RCC 7860 (cell line): ENCODE measurements around the gene MYO1D.

Experiments used
- DNase-seq: peaks from one replicate; pipeline ENCODE4 v3.0.0-alpha.2; 2015; ENCODE audit warnings: low spot score
- FAIRE-seq: peaks from 2 replicates; lab custom pipeline; 2012; peaks lifted over from hg19 to GRCh38; lab: Jason Lieb, UNC

The MYO1D gene

DNA sequence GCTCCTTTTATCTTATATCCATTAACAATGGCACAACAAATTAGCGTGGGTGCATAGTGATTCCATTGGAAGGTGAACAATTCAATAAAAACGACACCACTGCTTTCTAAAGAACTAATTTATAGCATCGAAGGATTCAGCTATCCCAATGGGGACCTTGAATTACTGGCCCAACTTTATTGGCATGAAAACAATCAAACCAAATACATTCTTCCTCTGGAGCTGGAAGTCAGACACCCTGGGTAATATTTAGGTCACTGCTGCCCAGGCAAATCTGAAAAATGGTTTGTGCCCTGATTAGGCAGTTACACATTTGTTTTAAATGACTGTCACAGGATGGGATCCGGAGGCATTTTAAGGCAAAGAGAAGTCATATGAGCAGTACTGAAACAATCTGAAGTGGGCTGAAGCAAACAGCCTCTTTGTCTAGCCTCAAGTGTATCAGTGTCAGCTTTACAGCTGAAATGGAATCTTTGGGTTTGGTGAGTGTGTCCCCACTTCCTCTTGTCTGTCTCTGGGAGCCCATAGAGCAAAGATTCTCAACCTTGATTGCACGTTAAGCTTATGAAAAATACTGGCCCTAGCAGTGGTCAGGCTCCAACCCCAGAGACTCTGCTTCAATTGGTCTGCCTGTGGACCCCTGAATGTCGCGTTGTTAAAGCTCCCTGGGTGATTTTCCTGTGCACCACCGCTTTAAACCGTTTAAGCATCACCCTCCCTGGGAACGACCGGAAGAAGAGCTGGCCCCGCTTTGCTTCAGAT, 359.8 kb downstream of the MYO1D start:
- FAIRE-seq (no peak), DNase-seq (no peak)

DNA sequence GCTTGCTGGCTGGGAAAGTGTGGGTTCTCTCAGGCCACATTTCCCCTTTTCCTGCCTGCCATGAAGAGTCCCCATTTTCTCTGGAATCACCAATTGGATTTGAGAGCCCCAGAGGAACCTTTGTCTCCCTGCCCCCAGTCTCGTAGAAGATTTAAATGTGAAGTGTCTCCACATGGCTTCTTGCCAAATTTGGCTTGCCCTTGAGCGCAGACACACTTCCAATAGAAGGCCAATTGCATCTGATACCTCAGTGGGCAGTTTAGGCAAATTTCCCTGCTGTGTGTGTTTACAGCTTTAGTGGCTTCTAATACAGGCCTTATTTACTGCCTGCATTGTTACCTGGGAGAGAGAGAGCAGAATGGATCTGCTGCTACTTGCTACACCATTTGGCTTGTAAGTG, 360.5 kb downstream of the MYO1D start:
- FAIRE-seq (no peak), DNase-seq (no peak)

DNA sequence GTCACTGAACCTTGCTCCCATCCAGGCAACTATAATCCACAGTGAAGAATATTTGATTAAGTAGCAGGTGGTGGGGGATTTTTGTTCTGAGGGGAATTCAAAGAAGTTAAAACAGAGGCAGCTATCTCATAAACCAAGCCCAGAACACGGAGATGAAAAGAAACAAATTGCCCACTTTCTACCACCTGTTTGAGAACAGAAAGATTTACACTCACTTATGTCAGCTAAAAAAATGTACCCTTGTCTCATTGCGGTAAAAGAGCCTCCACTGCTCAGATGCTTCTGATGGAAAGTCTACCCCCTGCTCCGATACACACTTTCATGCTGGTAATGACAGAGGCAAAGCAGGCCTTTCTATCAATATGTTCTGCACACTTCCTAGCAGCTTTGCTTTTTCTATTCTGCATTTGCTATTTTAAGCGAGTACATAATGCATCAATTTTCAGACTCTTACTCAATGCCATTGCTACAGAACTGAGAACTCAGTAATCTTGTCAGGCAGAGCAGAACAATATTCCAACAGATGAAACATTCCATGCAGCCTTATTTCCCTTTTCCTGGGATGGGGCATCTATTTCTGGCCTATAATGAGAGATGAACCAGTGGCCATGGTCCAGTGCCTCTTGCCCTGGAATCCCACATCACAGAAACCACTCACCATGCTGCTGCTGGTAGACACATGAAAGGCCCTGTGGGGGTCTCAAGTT, 361.1 kb downstream of the MYO1D start:
- no peak for DNase-seq
- no peak for FAIRE-seq

DNA sequence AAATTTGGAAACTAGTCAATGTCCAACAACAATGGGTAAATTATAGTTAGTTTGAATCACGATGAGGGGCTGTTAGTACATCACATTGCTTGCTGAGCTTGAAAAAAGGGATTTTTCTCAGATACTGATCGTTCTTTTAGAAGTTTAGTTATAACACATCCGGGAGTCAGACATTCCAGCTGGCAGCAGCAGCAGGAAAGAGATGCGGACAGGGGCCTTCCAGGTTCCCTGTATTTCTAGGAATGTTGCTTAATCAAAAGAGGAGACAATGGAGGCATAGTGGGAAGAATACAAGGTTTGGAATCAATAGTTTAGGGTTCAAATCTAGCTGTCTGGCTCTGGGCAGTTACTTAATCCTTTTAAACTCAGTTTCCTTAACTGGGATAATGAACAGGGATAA, 362.3 kb downstream of the MYO1D start:
- FAIRE-seq, result no peak

DNA sequence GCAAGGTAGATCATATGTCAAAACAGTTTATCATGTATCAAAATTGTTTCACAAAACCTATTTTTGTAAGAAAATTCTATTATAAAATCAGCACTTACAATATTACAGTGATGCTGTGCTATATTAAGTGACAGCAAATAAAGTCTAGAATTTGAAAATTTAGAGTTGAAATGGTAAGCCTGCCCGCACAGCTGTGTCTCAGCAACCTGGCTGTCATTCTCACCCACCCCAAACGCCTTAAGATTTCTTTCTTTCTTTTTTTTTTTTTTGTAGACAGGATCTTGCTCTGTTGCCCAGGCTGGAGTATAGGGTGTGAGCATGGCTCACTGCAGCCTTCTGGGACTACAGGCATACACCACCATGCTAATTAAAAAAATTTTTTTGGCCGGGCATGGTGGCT, 363.3 kb downstream of the MYO1D start:
- DNase-seq (no peak), FAIRE-seq (no peak)

More for the DNA sequence above, 362.3 kb downstream of the MYO1D start:
- no peak for DNase-seq

DNA sequence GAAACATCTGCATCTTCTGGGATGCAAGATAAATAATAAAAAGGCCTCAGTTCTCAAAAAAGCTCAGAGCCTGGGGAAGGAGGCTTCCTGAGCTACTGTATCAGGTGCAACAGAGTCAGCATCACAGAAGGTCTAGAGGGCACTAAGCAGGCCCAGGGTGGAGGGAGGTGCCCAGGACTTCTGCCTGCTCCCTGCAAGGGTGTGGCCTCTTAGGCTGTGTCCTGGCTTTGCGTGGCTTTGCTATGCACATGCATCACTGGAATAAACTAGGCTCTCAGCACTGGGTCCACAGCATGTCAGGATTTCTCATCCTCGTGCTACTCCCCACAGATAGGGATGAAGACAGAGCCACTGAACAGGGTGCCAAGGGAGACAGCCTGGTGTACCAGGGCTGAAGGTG, 364.6 kb downstream of the MYO1D start:
- DNase-seq (no peak), FAIRE-seq (no peak)

DNA sequence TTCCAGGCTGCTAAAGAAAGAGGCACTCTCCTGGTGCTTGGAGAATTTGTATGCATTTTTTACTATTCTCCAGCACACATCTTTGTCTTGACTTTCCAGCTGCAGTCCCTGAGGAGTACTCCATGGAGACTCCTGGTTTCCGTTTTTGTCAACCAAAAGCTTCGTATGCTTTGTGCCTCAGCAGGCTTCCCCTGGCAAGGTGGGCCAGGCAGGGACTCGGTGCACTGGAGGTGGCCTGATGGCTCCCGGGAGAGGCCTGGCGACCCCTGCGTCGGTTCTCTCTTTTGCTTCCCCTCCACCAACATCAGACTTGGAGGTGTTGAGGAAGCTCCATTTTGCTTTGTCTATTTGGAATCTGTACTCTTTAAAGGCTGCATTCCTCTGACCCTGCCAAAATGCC, 366.5 kb downstream of the MYO1D start:
- DNase-seq (no peak), FAIRE-seq (no peak)

DNA sequence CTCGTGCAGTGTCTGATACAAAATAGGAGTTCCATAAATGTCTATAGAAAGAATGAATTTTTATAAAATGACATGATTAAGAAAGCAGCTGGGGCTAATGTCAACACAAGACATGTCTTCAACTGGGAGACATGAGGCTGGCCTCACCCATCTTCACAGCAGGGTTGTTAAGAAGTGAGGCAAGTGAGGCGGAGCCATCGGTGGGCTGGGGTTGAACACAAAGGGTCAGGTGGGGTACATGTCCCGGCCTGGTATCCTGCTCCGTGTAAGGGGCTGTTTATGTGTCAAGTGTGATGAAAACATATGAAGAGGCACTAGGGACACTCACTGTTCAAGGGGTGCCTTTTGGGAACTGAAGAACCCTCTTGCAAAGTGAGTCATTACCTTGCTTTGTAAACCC, 368.0 kb downstream of the MYO1D start:
- DNase-seq (no peak), FAIRE-seq (no peak)

DNA sequence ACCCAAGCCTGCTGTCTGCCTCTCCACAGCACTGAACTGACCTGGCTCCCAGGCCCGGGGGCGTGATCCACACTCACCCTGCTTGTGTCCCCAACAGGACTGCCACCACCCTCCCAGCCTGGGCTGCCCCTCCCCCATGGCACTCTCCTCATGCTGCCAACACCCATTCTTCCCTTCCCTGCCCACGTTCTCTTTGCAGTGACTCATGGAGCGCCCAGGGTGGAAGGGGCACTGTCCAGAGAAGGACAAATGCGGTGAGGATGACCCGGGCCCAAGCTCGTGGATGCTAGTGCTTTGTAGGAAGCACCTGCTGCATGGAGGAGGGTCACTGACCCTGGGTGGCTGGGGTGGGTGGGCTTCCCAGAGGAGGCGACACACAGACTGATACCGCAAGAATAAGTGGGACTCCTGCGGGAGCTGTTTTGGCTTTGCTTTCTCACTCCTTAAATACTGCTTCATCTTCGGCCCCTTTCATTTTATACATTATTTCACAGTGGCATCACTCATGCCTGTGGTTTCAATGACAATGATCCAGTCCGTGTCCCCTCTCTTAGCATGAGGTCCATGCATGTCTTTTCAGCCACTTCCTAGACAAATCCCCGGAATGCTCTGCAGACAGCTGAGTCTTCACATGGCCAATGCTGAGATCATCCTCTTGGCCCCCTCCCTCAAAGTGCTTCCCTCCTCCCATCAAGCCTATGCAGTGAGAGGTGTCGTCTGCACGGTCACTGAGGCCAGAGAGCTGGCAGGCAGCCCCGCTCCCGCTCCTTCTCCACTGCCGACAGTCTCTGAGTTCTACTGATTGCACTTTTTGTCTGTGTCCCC, 372.5 kb downstream of the MYO1D start:
- DNase-seq, result peak; percentile 81
- FAIRE-seq, result no peak

DNA sequence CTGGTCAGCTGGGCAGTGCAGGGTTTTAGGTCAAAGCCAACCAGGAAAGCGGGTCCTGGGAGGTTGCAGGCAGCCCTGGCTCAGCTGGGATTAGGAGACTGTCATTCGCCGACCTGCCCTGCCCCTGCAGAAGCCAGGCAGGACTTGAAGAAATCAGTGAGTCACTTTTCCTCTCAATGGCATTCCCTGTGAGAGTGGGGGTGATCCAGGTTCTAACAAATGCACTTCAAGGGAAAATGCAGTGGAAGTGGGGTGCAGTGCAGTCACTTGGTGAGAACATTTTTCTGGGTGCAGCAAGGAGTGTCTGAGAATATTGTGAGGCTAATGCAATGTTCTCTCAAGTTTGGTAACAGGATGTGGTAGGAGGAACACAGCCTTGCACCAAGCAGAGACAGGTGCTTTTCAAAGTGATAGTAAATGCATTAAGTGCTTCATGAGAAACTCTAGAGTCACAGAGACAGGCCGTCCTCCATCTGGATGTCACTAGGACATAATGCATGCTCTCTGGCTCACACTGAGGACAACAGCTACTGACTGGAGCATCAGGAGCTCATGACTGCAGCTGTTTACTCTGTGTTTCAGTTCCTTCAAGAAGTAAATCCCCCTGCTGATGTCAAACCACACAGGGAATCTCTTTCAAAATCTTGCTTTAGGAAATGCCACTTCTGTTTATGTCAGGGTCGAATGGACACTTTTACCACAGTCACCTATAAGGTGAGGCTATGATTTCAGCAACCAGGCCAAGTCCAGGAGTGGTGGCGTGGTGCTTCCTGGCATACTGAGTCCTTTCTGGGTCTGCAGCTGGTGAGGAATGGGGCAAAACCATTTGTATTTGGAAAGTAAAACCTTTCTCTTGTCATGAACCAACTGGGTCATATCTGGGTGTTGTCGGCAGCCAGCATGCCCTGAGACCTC, 373.4 kb downstream of the MYO1D start:
- peak; percentile 30 for DNase-seq
- FAIRE-seq, result no peak

DNA sequence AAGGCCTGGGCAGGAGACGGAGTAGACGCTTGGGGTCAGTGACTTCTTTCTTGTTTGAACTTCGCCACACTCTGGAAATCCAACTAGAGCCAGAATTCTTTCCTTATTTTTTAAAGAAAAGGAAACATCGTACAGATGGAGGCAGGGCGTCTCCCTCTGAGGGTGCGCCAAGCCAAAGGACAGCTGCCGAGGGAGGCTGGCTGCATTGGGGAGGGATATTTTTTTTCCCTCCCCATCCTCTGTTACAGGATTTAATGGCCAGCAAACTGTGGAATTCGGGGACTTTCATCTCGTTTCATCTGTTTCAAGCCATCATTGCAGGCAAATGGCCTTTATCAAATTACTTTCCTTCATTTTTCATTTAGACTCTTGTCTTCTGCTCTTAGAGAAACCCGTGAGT, 374.2 kb downstream of the MYO1D start:
- FAIRE-seq (no peak), DNase-seq (no peak)

DNA sequence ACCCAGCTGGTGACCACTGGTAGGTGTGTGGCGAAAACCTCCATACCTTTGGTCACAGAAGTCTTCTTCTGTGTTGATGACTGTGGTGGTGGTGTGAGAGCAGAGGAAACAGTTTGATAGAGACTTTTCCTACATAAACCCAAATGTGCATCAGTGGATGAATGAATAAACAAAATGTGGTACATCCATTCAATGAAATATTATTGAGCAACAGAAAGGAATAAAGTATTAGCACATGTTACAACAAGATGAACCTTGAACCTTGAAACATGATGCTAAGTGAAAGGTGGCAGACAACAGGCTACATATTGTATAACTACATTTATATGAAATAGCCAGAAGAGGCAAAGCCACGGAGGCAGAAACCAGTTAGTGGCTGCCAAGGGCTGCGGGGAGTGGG, 374.9 kb downstream of the MYO1D start:
- no peak for FAIRE-seq
- DNase-seq, result no peak

DNA sequence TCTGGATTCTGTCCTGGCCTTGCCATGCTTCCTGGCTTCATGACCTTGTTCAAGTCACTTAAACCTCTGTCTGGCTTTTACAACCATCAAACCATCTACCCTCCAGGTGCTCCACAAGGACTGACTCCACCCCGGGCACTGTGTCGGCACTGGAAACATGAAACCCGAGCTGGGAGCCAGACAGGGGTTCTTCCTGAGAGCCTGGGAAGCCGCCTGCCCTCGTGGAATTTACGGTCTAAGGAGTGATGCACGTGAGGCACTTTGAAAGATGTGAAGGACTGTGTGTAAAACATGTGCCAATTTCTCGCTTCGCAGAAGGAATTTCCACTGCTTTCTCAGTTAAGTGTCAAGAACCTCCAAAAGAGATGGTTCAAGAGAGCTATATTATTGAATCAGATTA, 378.5 kb downstream of the MYO1D start:
- DNase-seq (no peak), FAIRE-seq (no peak)

DNA sequence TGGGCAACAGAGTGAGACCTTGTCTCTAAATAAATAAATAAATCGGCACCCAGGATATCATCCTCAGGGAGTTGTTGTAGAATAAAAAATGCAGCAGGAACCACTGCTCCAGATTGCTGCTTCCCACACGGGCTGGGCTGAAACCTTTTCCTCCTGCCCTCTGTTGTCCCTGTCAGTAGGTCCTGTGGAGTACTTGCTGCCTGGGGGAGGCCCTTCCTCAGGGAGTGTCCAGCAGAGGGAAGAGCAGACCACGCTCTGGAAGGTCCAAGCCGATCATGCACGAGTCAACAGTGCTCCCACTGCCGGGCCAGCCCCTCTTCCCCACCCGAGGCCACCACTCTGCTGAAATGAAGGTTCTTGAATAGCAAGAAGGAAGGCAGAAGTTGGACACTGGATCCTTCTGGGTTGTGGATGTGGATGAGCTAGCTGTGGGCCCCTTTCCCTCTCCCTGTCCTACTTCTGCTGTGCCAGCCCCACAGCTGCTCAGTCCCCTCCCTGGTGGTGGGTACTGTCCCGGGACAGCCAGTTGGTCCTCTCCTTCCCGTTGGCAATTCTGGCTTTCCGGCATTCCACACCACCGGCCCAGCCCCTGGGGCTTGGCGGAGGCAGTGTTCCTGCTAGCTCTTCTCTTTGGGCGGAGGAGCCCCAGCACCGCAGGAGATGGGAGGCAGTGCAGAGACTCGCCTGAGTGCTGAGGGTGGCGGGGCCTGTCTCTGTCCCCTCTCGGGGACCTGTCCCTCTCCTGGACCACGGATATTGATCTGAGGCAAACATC, 379.3 kb downstream of the MYO1D start:
- FAIRE-seq (no peak), DNase-seq (peak; percentile 33)

DNA sequence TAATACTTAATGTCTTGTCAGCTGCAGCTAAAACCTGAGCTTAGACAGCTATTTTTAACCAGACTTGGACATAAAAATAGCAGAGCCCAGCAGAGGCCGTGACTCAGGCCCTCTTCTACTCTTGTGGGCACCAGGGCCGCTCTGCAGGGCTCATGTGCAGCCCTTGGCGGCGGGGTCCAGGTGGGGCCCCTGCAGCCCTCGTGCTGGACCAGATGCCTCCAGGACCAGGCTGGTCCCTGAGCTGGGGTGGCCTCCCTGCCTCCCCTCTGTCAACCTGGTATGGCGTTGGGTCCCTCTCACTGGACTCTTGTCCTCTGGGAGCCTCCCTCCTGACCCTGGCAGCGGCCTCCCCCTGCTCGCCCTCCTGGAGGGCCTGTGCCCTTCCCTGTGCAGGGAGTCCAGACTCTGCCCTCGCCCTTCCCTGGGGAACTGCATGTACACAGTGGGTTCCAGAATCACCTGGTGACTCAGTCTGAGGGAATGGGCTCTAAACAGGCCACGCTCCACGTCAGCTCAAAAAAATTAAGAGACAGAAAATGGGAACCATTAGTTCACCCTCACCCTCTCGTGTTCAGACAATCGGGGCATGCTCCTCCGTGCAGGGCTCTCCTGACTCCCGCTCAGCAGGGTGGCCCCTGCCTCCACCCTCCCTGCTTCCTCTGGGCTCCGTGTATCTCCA, 380.4 kb downstream of the MYO1D start:
- peak; percentile 34 for FAIRE-seq
- DNase-seq, result peak; percentile 86

DNA sequence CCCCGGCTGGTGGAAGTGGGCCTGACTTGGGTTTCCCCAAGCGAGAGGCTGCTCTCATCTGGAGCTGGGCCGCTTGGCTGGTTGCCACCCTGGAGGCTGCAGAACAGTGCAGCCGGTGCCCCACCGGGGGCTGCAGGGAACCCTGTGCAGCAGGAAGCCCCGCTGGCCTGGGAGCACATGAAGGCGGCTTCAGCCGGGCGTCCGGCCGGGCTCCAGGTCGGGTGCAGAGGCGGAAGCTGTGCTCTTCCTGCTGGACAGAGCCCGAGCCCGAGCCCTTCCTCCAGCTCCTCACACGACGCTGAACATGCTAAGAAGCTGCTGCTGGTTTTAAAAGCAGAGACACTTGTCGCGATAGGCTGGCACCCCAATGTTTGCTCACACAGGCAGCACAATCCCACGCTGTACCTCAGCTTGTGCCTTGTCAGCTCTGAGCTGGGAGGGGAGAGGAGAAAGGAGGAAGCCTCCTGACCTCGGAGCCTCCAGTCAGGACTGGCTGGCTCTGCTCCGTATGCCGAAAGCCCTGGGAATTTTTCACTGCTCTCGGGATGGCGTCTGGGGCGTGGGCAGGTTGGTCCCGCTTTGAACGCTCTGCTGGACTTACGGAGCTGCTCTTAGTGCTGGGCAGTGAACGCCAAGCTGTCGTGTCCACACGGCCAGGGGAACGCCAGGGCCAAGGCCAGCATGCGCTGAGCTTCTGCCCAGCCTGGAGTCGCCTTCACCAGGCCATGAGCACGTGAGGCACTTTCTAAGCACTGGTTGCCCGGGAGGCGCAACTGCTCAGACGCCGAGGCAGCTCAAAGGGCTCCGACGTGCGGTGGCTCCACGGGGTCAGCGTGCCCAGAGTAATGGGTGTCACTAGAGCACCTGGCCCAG, 381.3 kb downstream of the MYO1D start:
- FAIRE-seq, result no peak

DNA sequence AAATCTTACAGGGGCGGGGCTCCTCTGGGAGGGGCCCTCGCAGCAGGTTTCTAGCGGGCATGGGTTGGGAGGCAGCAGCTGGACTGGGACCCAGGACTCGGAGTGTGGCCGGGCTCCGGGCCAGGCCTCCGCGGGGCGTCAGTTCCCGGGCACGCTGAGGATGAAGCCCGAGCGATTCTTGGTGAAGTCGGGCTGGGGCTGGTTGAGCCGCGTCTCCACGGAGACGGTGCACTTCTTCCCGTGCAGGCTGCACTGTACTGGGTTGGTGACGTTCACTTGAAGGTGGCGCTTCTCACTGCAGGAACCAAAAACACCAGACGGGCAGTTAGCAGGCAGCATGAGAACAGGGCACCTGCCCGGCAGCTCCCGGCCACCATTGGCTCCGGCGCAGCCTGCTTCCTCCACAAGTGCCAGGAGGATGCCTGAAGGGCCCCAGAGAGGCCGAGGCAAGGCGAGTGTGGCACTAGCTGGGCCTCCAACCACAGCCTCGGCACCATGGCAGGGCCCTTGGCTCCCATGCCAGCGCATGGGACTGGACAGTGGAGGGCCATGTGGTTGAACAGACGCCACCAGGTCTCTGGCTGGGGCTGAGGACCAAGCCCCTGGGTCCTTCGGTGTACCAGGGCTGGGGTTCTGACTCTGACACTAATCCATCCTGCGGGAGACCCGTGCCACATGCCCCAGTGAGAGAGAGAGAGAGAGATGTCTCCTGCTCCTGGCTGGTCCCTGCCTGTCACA, 382.1 kb downstream of the MYO1D start:
- FAIRE-seq (no peak), DNase-seq (no peak)

More for the DNA sequence above, 381.3 kb downstream of the MYO1D start:
- DNase-seq, result no peak
